Activated CD4-positive, alpha-beta memory T cell treated with anti-CD3 and anti-CD28 coated beads, Interleukin-2, amount 10 ng/mL, durations not matched to agents 7 days and 5 days (primary cell): Measurements from ENCODE around the gene TRPM8. TPM values are rescaled to one million over a fixed set of nuclear protein-coding genes. Genes with fewer than 3 reads are reported as not detected.

Source experiments
- CTCF ChIA-PET: fragments of 350-600 bp; sonication (Branson Sonifier 250); formaldehyde crosslinking; loops from one replicate; lab custom pipeline; 2021; ENCODE audit warnings: antibody characterized with exemption, inconsistent platforms; lab: Charles Lee
- POLR2A ChIA-PET: fragments of 350-600 bp; sonication (Branson Sonifier 250); formaldehyde crosslinking; loops from one replicate; lab custom pipeline; 2021; ENCODE audit warnings: antibody characterized with exemption; lab: Charles Lee
- DNase-seq: peaks from one replicate; pipeline ENCODE4 v3.0.0-alpha.2; 2020
- H3K27ac Mint-ChIP-seq: one replicate; pipeline ENCODE4 v1.8.0; 2021; ENCODE audit warnings: mild to moderate bottlenecking, mixed read lengths
- H3K27me3 Mint-ChIP-seq: one replicate; pipeline ENCODE4 v1.8.0; 2021; ENCODE audit warnings: mixed read lengths
- H3K36me3 Mint-ChIP-seq: one replicate; pipeline ENCODE4 v1.8.0; 2021; ENCODE audit warnings: low read depth, mixed read lengths
- H3K4me1 Mint-ChIP-seq: one replicate; pipeline ENCODE4 v1.8.0; 2021; ENCODE audit warnings: mixed read lengths
- H3K4me3 Mint-ChIP-seq: one replicate; pipeline ENCODE4 v1.8.0; 2021; ENCODE audit warnings: mild to moderate bottlenecking, mixed read lengths
- H3K9me3 Mint-ChIP-seq: one replicate; pipeline ENCODE4 v1.8.0; 2021; ENCODE audit warnings: mixed read lengths
- total RNA-seq, 2 experiments: library from RNA; stranded (reverse); gene quantifications; one replicate each; pipeline ENCODE4 v1.2.3, GENCODE V29; 2021

Gene TRPM8
- total RNA-seq, 2 experiments from 2014 or later, result not detected

- Mint-ChIP-seq H3K27me3 (peaks cover 6% of the 10 kb centered on the region), H3K27ac (no peak overlapping the region)
- CTCF ChIA-PET, result no interaction called here
Observed at GRCh38 chr2:233996461-233996860, 79.3 kb downstream of the TRPM8 start.

GRCh38 chr2:233997707-233998106, 80.5 kb downstream of the TRPM8 start:
- Mint-ChIP-seq H3K9me3 (no peaks in the 10 kb centered on the region), H3K27me3 (peaks cover 11% of the 10 kb centered on the region), H3K27ac (no peak overlapping the region), H3K4me1 (peaks cover 29% of the 10 kb centered on the region), H3K36me3 (no peaks in the 10 kb centered on the region), H3K4me3 (no peak overlapping the region)
- DNase-seq, result no peak
- ChIA-PET CTCF (interaction anchor here (1.2 kb wide), 1 partner anchor 28 kb away, joined by 3 read pairs; no protein-coding TSS in a partner anchor), POLR2A (interaction anchor here (1.0 to 1.5 kb wide), 2 partner anchors 9 to 496 kb away, joined by 3 read pairs; no protein-coding TSS in a partner anchor)

More at GRCh38 chr2:233996461-233996860, 79.3 kb downstream of the TRPM8 start:
- POLR2A ChIA-PET, result no interaction called here
- Mint-ChIP-seq H3K4me3 (no peak overlapping the region), H3K36me3 (no peaks in the 10 kb centered on the region), H3K4me1 (peaks cover 36% of the 10 kb centered on the region), H3K9me3 (no peaks in the 10 kb centered on the region)
- no peak for DNase-seq

GRCh38 chr2:233999182-233999581, 82.0 kb downstream of the TRPM8 start:
- Mint-ChIP-seq H3K36me3 (no peaks in the 10 kb centered on the region), H3K4me3 (no peak overlapping the region), H3K9me3 (no peaks in the 10 kb centered on the region), H3K4me1 (peaks cover 38% of the 10 kb centered on the region), H3K27me3 (peaks cover 19% of the 10 kb centered on the region), H3K27ac (no peak overlapping the region)
- POLR2A ChIA-PET, result interaction anchor here (1.4 to 1.5 kb wide), 2 partner anchors 33 to 495 kb away, joined by 3 to 4 read pairs; no protein-coding TSS in a partner anchor
- CTCF ChIA-PET, result interaction anchor here (0.6 kb wide), 1 partner anchor 428 kb away, joined by 3 read pairs; no protein-coding TSS in a partner anchor
- DNase-seq, result no peak

- H3K36me3 Mint-ChIP-seq, result no peaks in the 10 kb centered on the region
- H3K4me1 Mint-ChIP-seq, result peaks cover 35% of the 10 kb centered on the region
- H3K27ac Mint-ChIP-seq, result peak overlapping the region; percentile 36
- ChIA-PET POLR2A (interaction anchor here (1.6 kb wide), 2 partner anchors 11 to 31 kb away, joined by 4 to 5 read pairs; no protein-coding TSS in a partner anchor), CTCF (interaction anchor here (1.0 kb wide), 1 partner anchor 544 kb away, joined by 3 read pairs; no protein-coding TSS in a partner anchor)
- no peaks in the 10 kb centered on the region for H3K9me3 Mint-ChIP-seq
- H3K27me3 Mint-ChIP-seq, result peaks cover 27% of the 10 kb centered on the region
- peak; percentile 46 for DNase-seq
- H3K4me3 Mint-ChIP-seq, result no peak overlapping the region
Observed at GRCh38 chr2:234001380-234002160, 84.4 kb downstream of the TRPM8 start.

- peaks cover 30% of the 10 kb centered on the region for H3K27me3 Mint-ChIP-seq
- DNase-seq, result no peak
- H3K27ac Mint-ChIP-seq, result no peak overlapping the region
- H3K36me3 Mint-ChIP-seq, result no peaks in the 10 kb centered on the region
- no peak overlapping the region for H3K4me3 Mint-ChIP-seq
- peaks cover 32% of the 10 kb centered on the region for H3K4me1 Mint-ChIP-seq
- ChIA-PET POLR2A (interaction anchor here (1.6 kb wide), 2 partner anchors 12 to 30 kb away, joined by 4 to 5 read pairs; no protein-coding TSS in a partner anchor), CTCF (interaction anchor here (1.0 kb wide), 1 partner anchor 543 kb away, joined by 3 read pairs; no protein-coding TSS in a partner anchor)
- H3K9me3 Mint-ChIP-seq, result no peaks in the 10 kb centered on the region
Observed at GRCh38 chr2:234002281-234002680, 85.1 kb downstream of the TRPM8 start.

GRCh38 chr2:234003972-234004617, 86.9 kb downstream of the TRPM8 start:
- peaks cover 32% of the 10 kb centered on the region for H3K4me1 Mint-ChIP-seq
- H3K27ac Mint-ChIP-seq, result no peak overlapping the region
- peaks cover 35% of the 10 kb centered on the region for H3K27me3 Mint-ChIP-seq
- H3K36me3 Mint-ChIP-seq, result no peaks in the 10 kb centered on the region
- no peaks in the 10 kb centered on the region for H3K9me3 Mint-ChIP-seq
- H3K4me3 Mint-ChIP-seq, result no peak overlapping the region
- POLR2A ChIA-PET, result no interaction called here
- peak; percentile 39 for DNase-seq
- CTCF ChIA-PET, result no interaction called here

- no peak for DNase-seq
Observed at GRCh38 chr2:234005126-234005525, 88.0 kb downstream of the TRPM8 start.

GRCh38 chr2:234006501-234006900, 89.3 kb downstream of the TRPM8 start:
- H3K27me3 Mint-ChIP-seq, result peaks cover 44% of the 10 kb centered on the region
- peaks cover 4% of the 10 kb centered on the region for H3K9me3 Mint-ChIP-seq
- ChIA-PET POLR2A (no interaction called here), CTCF (no interaction called here)
- DNase-seq, result no peak
- H3K36me3 Mint-ChIP-seq, result no peaks in the 10 kb centered on the region
- peaks cover 20% of the 10 kb centered on the region for H3K4me1 Mint-ChIP-seq
- no peak overlapping the region for H3K4me3 Mint-ChIP-seq
- no peak overlapping the region for H3K27ac Mint-ChIP-seq

More at GRCh38 chr2:234005126-234005525, 88.0 kb downstream of the TRPM8 start:
- Mint-ChIP-seq H3K9me3 (no peaks in the 10 kb centered on the region), H3K27ac (no peak overlapping the region), H3K4me3 (no peak overlapping the region), H3K27me3 (peaks cover 39% of the 10 kb centered on the region), H3K36me3 (no peaks in the 10 kb centered on the region), H3K4me1 (peaks cover 29% of the 10 kb centered on the region)
- ChIA-PET POLR2A (no interaction called here), CTCF (no interaction called here)

- Mint-ChIP-seq H3K27me3 (peaks cover 23% of the 10 kb centered on the region), H3K36me3 (no peaks in the 10 kb centered on the region), H3K9me3 (peaks cover 4% of the 10 kb centered on the region), H3K4me3 (no peak overlapping the region), H3K27ac (no peak overlapping the region), H3K4me1 (no peaks in the 10 kb centered on the region)
- CTCF ChIA-PET, result interaction anchor here (1.1 kb wide), 1 partner anchor 9 kb away, joined by 3 read pairs; no protein-coding TSS in a partner anchor
- POLR2A ChIA-PET, result no interaction called here
- no peak for DNase-seq
Observed at GRCh38 chr2:234014427-234014826, 97.3 kb downstream of the TRPM8 start.

GRCh38 chr2:234015861-234016260, 98.7 kb downstream of the TRPM8 start:
- no peak overlapping the region for H3K4me3 Mint-ChIP-seq
- H3K36me3 Mint-ChIP-seq, result no peaks in the 10 kb centered on the region

GRCh38 chr2:234019896-234020295, 102.7 kb downstream of the TRPM8 start:
- H3K4me1 Mint-ChIP-seq, result peaks cover 3% of the 10 kb centered on the region
- no peak overlapping the region for H3K27ac Mint-ChIP-seq
- ChIA-PET CTCF (no interaction called here), POLR2A (no interaction called here)
- peaks cover 8% of the 10 kb centered on the region for H3K27me3 Mint-ChIP-seq
- H3K4me3 Mint-ChIP-seq, result no peak overlapping the region
- DNase-seq, result no peak
- H3K9me3 Mint-ChIP-seq, result peaks cover 10% of the 10 kb centered on the region
- H3K36me3 Mint-ChIP-seq, result peaks cover 8% of the 10 kb centered on the region

More at GRCh38 chr2:234015861-234016260, 98.7 kb downstream of the TRPM8 start:
- Mint-ChIP-seq H3K9me3 (peaks cover 3% of the 10 kb centered on the region), H3K27me3 (peaks cover 17% of the 10 kb centered on the region), H3K27ac (no peak overlapping the region), H3K4me1 (no peaks in the 10 kb centered on the region)
- no peak for DNase-seq
- CTCF ChIA-PET, result no interaction called here
- POLR2A ChIA-PET, result no interaction called here

- CTCF ChIA-PET, result no interaction called here
- peaks cover 8% of the 10 kb centered on the region for H3K36me3 Mint-ChIP-seq
- POLR2A ChIA-PET, result no interaction called here
- H3K4me3 Mint-ChIP-seq, result no peak overlapping the region
- H3K9me3 Mint-ChIP-seq, result peaks cover 10% of the 10 kb centered on the region
- H3K27ac Mint-ChIP-seq, result no peak overlapping the region
- DNase-seq, result no peak
- H3K4me1 Mint-ChIP-seq, result peaks cover 7% of the 10 kb centered on the region
- peaks cover 7% of the 10 kb centered on the region for H3K27me3 Mint-ChIP-seq
Observed at GRCh38 chr2:234020332-234020731, 103.2 kb downstream of the TRPM8 start.

- Mint-ChIP-seq H3K4me1 (peaks cover 28% of the 10 kb centered on the region), H3K36me3 (peaks cover 8% of the 10 kb centered on the region), H3K27ac (no peak overlapping the region), H3K27me3 (peaks cover 2% of the 10 kb centered on the region), H3K9me3 (peaks cover 10% of the 10 kb centered on the region), H3K4me3 (no peak overlapping the region)
- DNase-seq, result no peak
- ChIA-PET POLR2A (no interaction called here), CTCF (no interaction called here)
Observed at GRCh38 chr2:234022424-234022823, 105.3 kb downstream of the TRPM8 start.
